Esophagus squamous epithelium (tissue), 5 donors: ENCODE measurements around the gene KCNJ9. TPM values are rescaled to one million over a fixed set of nuclear protein-coding genes. Genes with fewer than 3 reads are reported as not detected.

ENCODE experiments used
- DNase-seq: peaks from one replicate; lab custom pipeline; 2025; lab: John Stamatoyannopoulos, UW
- H3K27ac ChIP-seq, 4 donors: fragments of 200-600 bp; sonication (generic); one replicate each; pipeline ENCODE4 v1.5.1; 2016 to 2019; ENCODE audit warnings: mild to moderate bottlenecking in 1 of 4
- H3K27me3 ChIP-seq, 4 donors: fragments of 200-600 bp; sonication (generic); 1 replicate in 3 of 4; 2 replicates in 1 of 4; pipeline versions ENCODE4 v1.5.1 to v1.6.0; 2017 to 2021; ENCODE audit warnings: antibody characterized with exemption in 1 of 4
- H3K36me3 ChIP-seq, 3 donors: fragments of 200-600 bp; sonication (generic); one replicate each; pipeline ENCODE4 v1.5.1; 2016 to 2019
- H3K4me1 ChIP-seq, 3 donors: fragments of 200-600 bp; sonication (generic); one replicate each; pipeline ENCODE4 v1.5.1; 2017 to 2019
- H3K4me3 ChIP-seq, 4 donors: fragments of 200-600 bp; sonication (generic); 1 replicate in 3 of 4; 2 replicates in 1 of 4; pipeline ENCODE4 v1.5.1; 2016 to 2019; ENCODE audit warnings: mild to moderate bottlenecking in 2 of 4, moderate library complexity in 1 of 4
- H3K9me3 ChIP-seq, 3 donors: fragments of 200-600 bp; sonication (generic); one replicate each; pipeline ENCODE4 v1.5.1; 2016 to 2019
- POLR2A ChIP-seq, 4 donors: fragments of 450-650 bp; IDR thresholded peaks; one replicate each; pipeline ENCODE4 v1.6.1; 2017; ENCODE audit warnings: antibody characterized with exemption in 4 of 4, mild to moderate bottlenecking in 4 of 4, moderate library complexity in 3 of 4
- WGBS, 2 donors: methylation state at CpG; one replicate each; pipeline ENCODE4 v1.1.5; 2018; 5-methylcytosine and 5-hydroxymethylcytosine counted together
- intact Hi-C: fragments of 100-400 bp; cut with DNase I; formaldehyde crosslinking; loops from one replicate; pipeline ENCODE4 v1.15.0; 2022
- total RNA-seq, 4 donors: library from RNA; depleted of rRNA; stranded (reverse); fragments of >200 nt; gene quantifications; one replicate each; pipeline ENCODE4 v1.1.0, GENCODE V29; 2016
- TF ChIP-seq, protein P1 (sequence below), 6 experiments: fragments of 450-650 bp in 4 of 6; fragments of 200-600 bp in 2 of 6; sonication (generic) in 2 of 6; IDR thresholded peaks; one replicate each; pipeline ENCODE4 v1.5.1; 2016 to 2019; ENCODE audit warnings: antibody characterized with exemption in 6 of 6, mild to moderate bottlenecking in 4 of 6, moderate library complexity in 4 of 6
- donor health status: DM: yes; HTN: yes; CAD: no.

KCNJ9 gene
- total RNA-seq, 4 donors from 2014 or later = not detected

DNA sequence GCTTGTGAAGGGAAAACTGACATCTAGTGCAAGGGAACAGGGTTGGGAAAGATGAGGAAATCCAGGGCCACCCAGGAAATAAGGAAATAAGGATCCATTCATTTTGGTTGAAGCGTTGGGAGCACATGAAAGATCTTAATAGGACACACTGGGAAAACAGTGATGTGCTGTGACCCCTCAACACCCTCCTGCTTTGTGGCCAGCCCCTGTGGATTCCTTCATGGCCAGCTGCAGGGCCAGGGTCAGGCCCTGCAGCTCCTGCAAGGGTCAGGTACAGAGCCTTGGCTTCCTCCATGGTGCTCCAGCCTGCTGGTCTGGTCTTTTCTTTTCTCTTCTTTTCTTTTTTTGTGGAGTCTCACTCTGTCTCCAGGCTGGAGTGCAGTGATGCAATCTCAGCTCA lies 30.7 kb upstream of the KCNJ9 start:
- Histone ChIP-seq H3K36me3 (no peaks in the 10 kb centered on the region), H3K4me3 (no peak overlapping the region), H3K27ac (no peak overlapping the region), H3K27me3 (peaks cover 0 to 44% (median 0%) of the 10 kb centered on the region in 4 donors), H3K4me1 (peaks cover 8 to 14% (median 8%) of the 10 kb centered on the region in 3 donors), H3K9me3 (no peaks in the 10 kb centered on the region)
- intact Hi-C loops = no loop called here
- 53 to 85% methylated on average over 1 of the region's 1 CpG for whole genome bisulfite sequencing, 2 donors
- no peak for TF ChIP-seq POLR2A (IDR thresholded peaks at IDR 0.05)
- TF ChIP-seq, protein P1, sequence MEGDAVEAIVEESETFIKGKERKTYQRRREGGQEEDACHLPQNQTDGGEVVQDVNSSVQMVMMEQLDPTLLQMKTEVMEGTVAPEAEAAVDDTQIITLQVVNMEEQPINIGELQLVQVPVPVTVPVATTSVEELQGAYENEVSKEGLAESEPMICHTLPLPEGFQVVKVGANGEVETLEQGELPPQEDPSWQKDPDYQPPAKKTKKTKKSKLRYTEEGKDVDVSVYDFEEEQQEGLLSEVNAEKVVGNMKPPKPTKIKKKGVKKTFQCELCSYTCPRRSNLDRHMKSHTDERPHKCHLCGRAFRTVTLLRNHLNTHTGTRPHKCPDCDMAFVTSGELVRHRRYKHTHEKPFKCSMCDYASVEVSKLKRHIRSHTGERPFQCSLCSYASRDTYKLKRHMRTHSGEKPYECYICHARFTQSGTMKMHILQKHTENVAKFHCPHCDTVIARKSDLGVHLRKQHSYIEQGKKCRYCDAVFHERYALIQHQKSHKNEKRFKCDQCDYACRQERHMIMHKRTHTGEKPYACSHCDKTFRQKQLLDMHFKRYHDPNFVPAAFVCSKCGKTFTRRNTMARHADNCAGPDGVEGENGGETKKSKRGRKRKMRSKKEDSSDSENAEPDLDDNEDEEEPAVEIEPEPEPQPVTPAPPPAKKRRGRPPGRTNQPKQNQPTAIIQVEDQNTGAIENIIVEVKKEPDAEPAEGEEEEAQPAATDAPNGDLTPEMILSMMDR (IDR thresholded peaks at IDR 0.05) = no peak
- DNase-seq = no peak

- Histone ChIP-seq H3K4me3 (no peak overlapping the region), H3K27me3 (peaks cover 0 to 40% (median 0%) of the 10 kb centered on the region in 4 donors), H3K36me3 (no peaks in the 10 kb centered on the region), H3K4me1 (no peaks in the 10 kb centered on the region), H3K9me3 (no peaks in the 10 kb centered on the region), H3K27ac (no peak overlapping the region)
- no peak for DNase-seq
- intact Hi-C loops = no loop called here
- TF ChIP-seq POLR2A (IDR thresholded peaks at IDR 0.05) = no peak
- TF ChIP-seq, protein P1 (IDR thresholded peaks at IDR 0.05) = no peak
- WGBS, 2 donors = 68% methylated on average over 4 to 6 of the region's 6 CpGs
These were observed 28.4 kb upstream of the KCNJ9 start for GRCh38 chr1:160052936-160053335.

DNA sequence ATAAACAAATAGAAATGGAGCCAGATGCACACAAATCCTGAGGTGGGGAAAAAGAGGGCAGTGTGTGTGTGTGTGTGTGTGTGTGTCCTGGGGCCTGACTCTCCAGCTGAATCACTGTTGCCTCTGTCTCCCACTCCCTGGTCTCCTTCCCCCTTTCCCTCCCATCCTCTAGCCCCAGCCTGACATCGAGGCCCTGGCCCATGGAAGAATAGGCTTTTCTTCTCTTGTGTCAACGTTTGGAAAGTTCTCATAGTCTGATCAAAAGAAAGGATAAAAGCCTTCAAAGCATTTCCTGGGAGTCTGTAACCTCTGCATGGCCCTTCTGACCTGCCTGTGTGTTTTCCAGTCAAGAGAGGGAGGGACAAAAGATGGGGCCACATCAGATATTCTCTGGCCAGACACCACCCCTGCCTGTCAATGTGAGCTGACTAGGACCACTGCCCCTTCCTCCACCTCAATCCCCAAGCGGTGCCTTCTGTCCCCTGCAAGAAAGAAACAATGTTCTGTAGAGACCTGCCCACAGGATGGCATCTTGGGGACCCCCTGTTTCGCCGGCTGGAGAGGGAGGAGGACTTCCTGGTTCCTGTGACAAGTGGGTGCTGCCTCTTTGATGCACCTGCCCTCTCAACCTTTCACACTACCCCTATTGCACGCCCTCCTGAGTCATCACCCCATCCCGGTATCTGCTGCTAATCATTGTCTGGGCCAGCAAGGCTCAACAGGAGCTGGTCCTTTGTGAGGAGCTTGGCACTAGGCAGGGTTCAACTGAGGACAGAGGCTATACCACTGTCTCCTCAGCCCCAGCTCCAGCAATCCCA lies 27.6 kb upstream of the KCNJ9 start:
- no peak for DNase-seq
- Histone ChIP-seq H3K27ac (no peak overlapping the region), H3K4me1 (no peaks in the 10 kb centered on the region), H3K4me3 (no peak overlapping the region), H3K27me3 (peaks cover 0 to 40% (median 0%) of the 10 kb centered on the region in 4 donors), H3K9me3 (no peaks in the 10 kb centered on the region), H3K36me3 (no peaks in the 10 kb centered on the region)
- intact Hi-C loops = no loop called here
- 22 to 55% methylated on average over 1 to 2 of the region's 7 CpGs for WGBS, 2 donors
- no peak for TF ChIP-seq POLR2A (IDR thresholded peaks at IDR 0.05)
- TF ChIP-seq, protein P1 (IDR thresholded peaks at IDR 0.05) = no peak

GRCh38 chr1:160056648-160057169 lies 24.6 kb upstream of the KCNJ9 start:
- TF ChIP-seq POLR2A (IDR thresholded peaks at IDR 0.05) = no peak
- TF ChIP-seq, protein P1 (IDR thresholded peaks at IDR 0.05) = no peak
- H3K9me3 ChIP-seq = no peaks in the 10 kb centered on the region
- H3K36me3 ChIP-seq = no peaks in the 10 kb centered on the region
- H3K27me3 ChIP-seq = peaks cover 0 to 63% (median 0%) of the 10 kb centered on the region in 4 donors
- H3K4me1 ChIP-seq = peaks cover 0 to 6% (median 0%) of the 10 kb centered on the region in 3 donors
- H3K4me3 ChIP-seq = no peak overlapping the region
- WGBS, 2 donors = 63 to 87% methylated on average over 1 of the region's 1 CpG
- no peak for DNase-seq
- H3K27ac ChIP-seq = no peak overlapping the region
- intact Hi-C loops = no loop called here

DNA sequence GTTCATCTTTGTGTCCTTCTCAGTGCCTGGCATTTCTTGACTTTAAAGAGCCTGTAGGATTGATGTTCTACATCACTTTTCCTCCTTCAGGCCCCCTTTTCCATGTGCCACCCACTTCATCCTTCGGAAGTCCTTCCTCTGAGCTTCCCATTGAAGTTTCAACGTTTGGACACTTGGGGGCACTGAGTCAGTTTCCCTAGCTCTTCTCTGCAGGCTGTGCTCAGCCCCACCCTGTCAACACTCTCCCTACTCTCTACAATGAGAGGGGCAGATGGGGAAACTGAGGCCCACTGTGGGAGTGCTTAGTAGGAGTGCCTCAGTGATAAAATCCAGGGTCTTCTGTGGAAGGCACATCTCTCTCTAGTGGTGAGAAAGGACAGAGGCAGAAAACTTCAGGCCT lies 23.3 kb upstream of the KCNJ9 start:
- Histone ChIP-seq H3K27me3 (peaks cover 0 to 66% (median 0%) of the 10 kb centered on the region in 4 donors), H3K4me1 (peaks cover 0 to 6% (median 0%) of the 10 kb centered on the region in 3 donors), H3K9me3 (no peaks in the 10 kb centered on the region), H3K27ac (no peak overlapping the region), H3K4me3 (no peak overlapping the region), H3K36me3 (no peaks in the 10 kb centered on the region)
- TF ChIP-seq POLR2A (IDR thresholded peaks at IDR 0.05) = no peak
- TF ChIP-seq, protein P1 (IDR thresholded peaks at IDR 0.05) = peak in 1 of 6 experiments; percentile 9
- DNase-seq = no peak
- 50% methylated on average over 2 of the region's 2 CpGs for WGBS, 2 donors
- intact Hi-C loops = no loop called here
